Progenitor cell of endocrine pancreas (in vitro differentiated cells): ENCODE measurements around the gene HBM. TPM values are rescaled to one million over a fixed set of nuclear protein-coding genes. Genes with fewer than 3 reads are reported as not detected.
A peak's percentile ranks its signal among the peaks of the same experiment; 100 is the strongest.

ENCODE experiments used
- DNase-seq: peaks from one replicate; pipeline ENCODE4 v3.0.0; 2021; ENCODE audit warnings: low spot score; ENCODE audit not compliant: unreplicated experiment
- H3K27ac Mint-ChIP-seq: 2 replicates; pipeline ENCODE4 v1.8.0; 2021; ENCODE audit warnings: mild to moderate bottlenecking, moderate library complexity, mixed read lengths
- H3K27me3 Mint-ChIP-seq: 2 replicates; pipeline ENCODE4 v1.8.0; 2021; ENCODE audit warnings: mixed read lengths
- H3K36me3 Mint-ChIP-seq: 2 replicates; pipeline ENCODE4 v1.8.0; 2022; ENCODE audit warnings: mixed read lengths; ENCODE audit not compliant: insufficient read depth
- H3K4me1 Mint-ChIP-seq: 2 replicates; pipeline ENCODE4 v1.8.0; 2021; ENCODE audit warnings: low read depth, mixed read lengths
- H3K4me3 Mint-ChIP-seq: 2 replicates; pipeline ENCODE4 v1.8.0; 2021; ENCODE audit warnings: low read depth, mild to moderate bottlenecking, moderate library complexity, mixed read lengths
- H3K9me3 Mint-ChIP-seq: 2 replicates; pipeline ENCODE4 v1.8.0; 2021; ENCODE audit warnings: low read depth, mixed read lengths
- total RNA-seq: library from RNA; stranded (reverse); gene quantifications from 2 replicates; pipeline ENCODE4 v1.2.1, GENCODE V29; 2021
- TF ChIP-seq, protein P1 (sequence below): fragments of 200-600 bp; sonication (generic); IDR thresholded peaks from one replicate; pipeline ENCODE4 v1.5.0; 2021; ENCODE audit warnings: antibody characterized with exemption, mild to moderate bottlenecking; ENCODE audit not compliant: unreplicated experiment

The HBM gene
- total RNA-seq, 1 donor from 2014 or later = not detected

- TF ChIP-seq, protein P1, sequence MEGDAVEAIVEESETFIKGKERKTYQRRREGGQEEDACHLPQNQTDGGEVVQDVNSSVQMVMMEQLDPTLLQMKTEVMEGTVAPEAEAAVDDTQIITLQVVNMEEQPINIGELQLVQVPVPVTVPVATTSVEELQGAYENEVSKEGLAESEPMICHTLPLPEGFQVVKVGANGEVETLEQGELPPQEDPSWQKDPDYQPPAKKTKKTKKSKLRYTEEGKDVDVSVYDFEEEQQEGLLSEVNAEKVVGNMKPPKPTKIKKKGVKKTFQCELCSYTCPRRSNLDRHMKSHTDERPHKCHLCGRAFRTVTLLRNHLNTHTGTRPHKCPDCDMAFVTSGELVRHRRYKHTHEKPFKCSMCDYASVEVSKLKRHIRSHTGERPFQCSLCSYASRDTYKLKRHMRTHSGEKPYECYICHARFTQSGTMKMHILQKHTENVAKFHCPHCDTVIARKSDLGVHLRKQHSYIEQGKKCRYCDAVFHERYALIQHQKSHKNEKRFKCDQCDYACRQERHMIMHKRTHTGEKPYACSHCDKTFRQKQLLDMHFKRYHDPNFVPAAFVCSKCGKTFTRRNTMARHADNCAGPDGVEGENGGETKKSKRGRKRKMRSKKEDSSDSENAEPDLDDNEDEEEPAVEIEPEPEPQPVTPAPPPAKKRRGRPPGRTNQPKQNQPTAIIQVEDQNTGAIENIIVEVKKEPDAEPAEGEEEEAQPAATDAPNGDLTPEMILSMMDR = no peak
- H3K36me3 Mint-ChIP-seq = no peaks in the 10 kb centered on the region
- no peaks in the 10 kb centered on the region for H3K9me3 Mint-ChIP-seq
- H3K27ac Mint-ChIP-seq = no peak overlapping the region
- H3K4me1 Mint-ChIP-seq = peaks cover 4% of the 10 kb centered on the region
- DNase-seq = no peak
- peaks cover 43% of the 10 kb centered on the region for H3K27me3 Mint-ChIP-seq
- no peak overlapping the region for H3K4me3 Mint-ChIP-seq
Measured at GRCh38 chr16:177394-177822, 11.6 kb downstream of the HBM start.

DNA sequence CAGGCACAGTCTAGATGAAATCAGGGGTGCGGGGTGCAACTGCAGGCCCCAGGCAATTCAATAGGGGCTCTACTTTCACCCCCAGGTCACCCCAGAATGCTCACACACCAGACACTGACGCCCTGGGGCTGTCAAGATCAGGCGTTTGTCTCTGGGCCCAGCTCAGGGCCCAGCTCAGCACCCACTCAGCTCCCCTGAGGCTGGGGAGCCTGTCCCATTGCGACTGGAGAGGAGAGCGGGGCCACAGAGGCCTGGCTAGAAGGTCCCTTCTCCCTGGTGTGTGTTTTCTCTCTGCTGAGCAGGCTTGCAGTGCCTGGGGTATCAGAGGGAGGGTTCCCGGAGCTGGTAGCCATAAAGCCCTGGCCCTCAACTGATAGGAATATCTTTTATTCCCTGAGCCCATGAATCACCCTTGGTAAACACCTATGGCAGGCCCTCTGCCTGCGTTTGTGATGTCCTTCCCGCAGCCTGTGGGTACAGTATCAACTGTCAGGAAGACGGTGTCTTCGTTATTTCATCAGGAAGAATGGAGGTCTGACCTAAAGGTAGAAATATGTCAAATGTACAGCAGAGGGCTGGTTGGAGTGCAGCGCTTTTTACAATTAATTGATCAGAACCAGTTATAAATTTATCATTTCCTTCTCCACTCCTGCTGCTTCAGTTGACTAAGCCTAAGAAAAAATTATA lies 12.3 kb downstream of the HBM start:
- Mint-ChIP-seq H3K27me3 (peaks cover 43% of the 10 kb centered on the region), H3K4me3 (no peak overlapping the region), H3K9me3 (no peaks in the 10 kb centered on the region), H3K27ac (no peak overlapping the region), H3K4me1 (peaks cover 4% of the 10 kb centered on the region), H3K36me3 (peaks cover 2% of the 10 kb centered on the region)
- TF ChIP-seq, protein P1 = no peak
- DNase-seq = no peak

- DNase-seq = no peak
- Mint-ChIP-seq H3K9me3 (no peaks in the 10 kb centered on the region), H3K36me3 (peaks cover 2% of the 10 kb centered on the region), H3K27me3 (peaks cover 39% of the 10 kb centered on the region), H3K4me3 (no peak overlapping the region), H3K27ac (no peak overlapping the region), H3K4me1 (peaks cover 4% of the 10 kb centered on the region)
- TF ChIP-seq, protein P1 = no peak
Measured at GRCh38 chr16:178668-179015, 12.9 kb downstream of the HBM start.

DNA sequence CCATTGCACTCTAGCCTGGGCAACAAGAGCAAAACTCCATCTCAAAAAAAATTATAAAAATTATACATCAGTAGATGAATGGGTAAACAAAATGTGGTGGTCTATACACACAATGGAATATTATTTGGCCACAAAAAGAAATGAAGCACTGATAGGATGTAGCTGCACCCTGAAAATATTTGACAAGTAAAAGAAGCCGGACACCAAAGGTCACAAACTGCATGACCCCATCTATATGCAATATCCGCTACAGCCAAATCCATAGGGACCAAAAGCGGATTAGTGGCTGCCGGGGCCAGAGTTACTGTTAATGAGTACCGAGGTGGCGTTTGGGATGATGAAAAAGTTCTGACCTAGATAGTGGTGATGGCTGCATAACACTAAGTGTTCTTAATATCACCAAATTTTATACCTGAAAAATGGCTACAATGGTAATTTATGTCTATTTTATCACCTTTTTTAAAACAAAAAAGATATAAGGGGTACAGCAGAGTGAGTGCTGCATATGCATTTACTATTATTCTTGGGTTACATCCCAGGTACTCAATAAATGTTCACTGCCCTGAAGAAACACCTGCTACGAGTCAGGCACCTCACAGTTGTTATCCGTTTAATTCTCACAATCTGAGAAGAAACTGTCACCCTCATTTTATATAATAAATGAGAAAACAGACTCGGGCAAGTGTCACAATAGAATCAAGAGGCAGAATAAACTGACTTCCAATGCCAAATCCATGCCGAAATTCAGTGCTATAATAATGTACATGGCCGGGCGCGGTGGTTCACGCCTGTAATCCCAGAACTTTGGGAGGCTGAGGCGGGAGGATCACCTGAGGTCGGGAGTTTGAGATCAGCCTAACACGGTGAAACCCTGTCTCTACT lies 13.7 kb downstream of the HBM start:
- Mint-ChIP-seq H3K9me3 (no peaks in the 10 kb centered on the region), H3K27me3 (peaks cover 32% of the 10 kb centered on the region), H3K4me3 (no peak overlapping the region), H3K27ac (no peak overlapping the region), H3K36me3 (peaks cover 2% of the 10 kb centered on the region), H3K4me1 (peaks cover 4% of the 10 kb centered on the region)
- TF ChIP-seq, protein P1 = no peak
- DNase-seq = no peak

DNA sequence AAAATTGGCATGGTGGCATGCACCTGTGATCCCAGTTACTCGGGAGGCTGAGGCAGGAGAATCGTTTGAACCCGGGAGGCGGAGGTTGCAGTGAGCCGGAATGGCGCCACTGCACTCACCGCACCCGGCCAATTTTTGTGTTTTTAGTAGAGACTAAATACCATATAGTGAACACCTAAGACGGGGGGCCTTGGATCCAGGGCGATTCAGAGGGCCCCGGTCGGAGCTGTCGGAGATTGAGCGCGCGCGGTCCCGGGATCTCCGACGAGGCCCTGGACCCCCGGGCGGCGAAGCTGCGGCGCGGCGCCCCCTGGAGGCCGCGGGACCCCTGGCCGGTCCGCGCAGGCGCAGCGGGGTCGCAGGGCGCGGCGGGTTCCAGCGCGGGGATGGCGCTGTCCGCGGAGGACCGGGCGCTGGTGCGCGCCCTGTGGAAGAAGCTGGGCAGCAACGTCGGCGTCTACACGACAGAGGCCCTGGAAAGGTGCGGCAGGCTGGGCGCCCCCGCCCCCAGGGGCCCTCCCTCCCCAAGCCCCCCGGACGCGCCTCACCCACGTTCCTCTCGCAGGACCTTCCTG lies 14.4 kb downstream of the HBM start, which contains the start of gene HBQ1:
Gene HBQ1, plus strand, starts transcription at position 359 of the 575 bp plus-strand sequence. Its CDS starts 28 bp downstream, at position 387.
- peaks cover 4% of the 10 kb centered on the region for H3K36me3 Mint-ChIP-seq
- no peak within 1 kb of the TSS for H3K27ac Mint-ChIP-seq

More for the DNA sequence above, 14.4 kb downstream of the HBM start, which contains the start of gene HBQ1:
- peak; percentile 65 for DNase-seq
- Mint-ChIP-seq H3K4me3 (no peak within 1 kb of the TSS), H3K27me3 (peaks cover 25% of the 10 kb centered on the region), H3K9me3 (no peaks in the 10 kb centered on the region), H3K4me1 (peaks cover 4% of the 10 kb centered on the region)
- TF ChIP-seq, protein P1 = peak; percentile 72
